Thyroid gland (tissue), 4 donors: ENCODE results near the gene FNDC3B.

ENCODE experiments used
- CTCF ChIP-seq, 6 experiments: fragments of 200-600 bp in 3 of 6; fragments of 450-650 bp in 3 of 6; sonication (generic) in 3 of 6; IDR thresholded peaks; one replicate each; pipeline ENCODE4 v1.5.1; 2016 to 2019; ENCODE audit warnings: antibody characterized with exemption in 6 of 6, mild to moderate bottlenecking in 2 of 6, inconsistent platforms in 1 of 6, moderate library complexity in 1 of 6
- POLR2A ChIP-seq, 2 donors: fragments of 450-650 bp; IDR thresholded peaks; one replicate each; pipeline ENCODE4 v1.6.1; 2017; ENCODE audit warnings: antibody characterized with exemption in 2 of 2, mild to moderate bottlenecking in 2 of 2, moderate library complexity in 1 of 2

GRCh38 chr3:172448661-172449465 lies 409.5 kb downstream of the FNDC3B start:
- TF ChIP-seq CTCF (IDR thresholded peaks at IDR 0.05) = no peak
- TF ChIP-seq POLR2A (IDR thresholded peaks at IDR 0.05) = no peak
